ENCODE measurements around the gene MRPL55.
"Not testable (repeated sequence)": the region's sequence is repeated elsewhere in the genome, so short reads cannot be mapped to it uniquely, and the experiment has no call there.

The MRPL55 gene

DNA sequence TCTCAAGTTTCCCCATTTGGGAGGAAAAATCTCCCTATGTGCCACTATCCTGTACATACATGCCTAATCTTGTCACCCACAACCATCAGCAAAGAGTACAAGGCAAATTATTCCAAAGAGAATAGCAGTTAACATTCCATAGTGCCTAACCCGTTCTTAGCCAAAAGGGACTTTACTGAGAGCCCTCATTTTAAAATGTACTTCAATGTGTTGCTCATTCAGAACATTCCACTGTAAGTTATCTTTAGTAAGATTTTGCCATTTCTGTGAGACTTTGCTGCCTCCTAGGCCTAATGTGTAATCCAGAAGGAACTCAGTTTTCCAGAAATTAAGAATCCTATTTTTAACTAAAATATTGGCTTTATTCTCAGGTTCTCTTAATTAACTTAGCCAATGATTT, 11.3 kb upstream of the MRPL55 start:
- no peak for DNase-seq

DNA sequence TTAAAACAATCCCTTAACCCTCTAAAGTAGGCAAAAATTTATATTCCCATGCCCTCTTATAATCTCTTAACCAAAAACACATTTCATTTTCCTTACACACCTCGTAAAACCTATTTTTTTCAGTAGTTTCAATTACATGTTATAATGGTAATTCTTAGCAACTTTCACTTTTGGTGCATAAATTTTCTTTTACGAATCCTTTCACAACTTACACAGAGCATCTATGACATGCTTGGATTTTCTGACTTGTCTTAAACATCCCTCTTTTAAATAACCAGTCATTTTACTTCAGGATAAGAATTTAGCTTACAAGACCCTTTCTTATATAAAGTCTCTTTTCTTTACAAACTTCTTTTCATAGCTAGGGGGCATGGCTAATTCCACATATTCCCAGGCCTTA, 8.9 kb upstream of the MRPL55 start:
- DNase-seq, result no peak

DNA sequence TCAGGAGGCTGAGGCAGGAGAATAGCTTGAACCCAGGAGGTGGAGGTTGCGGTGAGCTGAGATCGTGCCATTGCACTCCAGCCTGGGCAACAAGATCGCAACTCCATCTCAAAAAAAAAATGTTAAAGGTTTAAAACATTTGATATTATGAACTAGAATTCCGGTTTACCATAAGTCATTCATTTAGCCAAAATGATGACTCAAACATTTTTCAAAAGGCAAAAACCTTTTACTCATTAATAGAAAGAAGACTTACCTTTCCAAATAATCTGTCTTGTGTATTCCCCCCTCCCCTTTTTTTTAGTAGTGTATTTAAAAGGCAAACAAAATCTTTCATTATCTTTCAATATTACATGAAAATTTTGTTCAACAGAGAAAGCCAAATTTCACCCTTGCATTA, 8.2 kb upstream of the MRPL55 start:
- no peak for DNase-seq

DNA sequence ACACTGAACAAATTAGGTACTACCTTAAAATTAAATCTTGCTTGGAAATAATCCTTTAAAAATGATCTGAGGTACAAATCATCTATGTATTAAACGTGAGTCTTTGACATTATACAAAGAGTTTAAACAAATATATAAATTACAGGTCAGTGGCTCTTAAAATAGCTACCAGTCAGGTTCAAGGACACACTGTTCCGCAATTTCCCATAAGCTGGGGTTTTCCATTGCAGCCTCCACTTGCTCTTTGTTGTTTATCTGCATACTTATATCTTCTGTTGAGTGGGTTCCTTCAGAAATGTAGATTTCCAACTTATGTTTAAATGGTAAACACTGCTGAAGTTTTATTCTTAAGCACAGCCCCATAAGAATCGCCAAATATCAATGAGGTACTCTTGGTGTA, 5.7 kb upstream of the MRPL55 start:
- no peak for DNase-seq

DNA sequence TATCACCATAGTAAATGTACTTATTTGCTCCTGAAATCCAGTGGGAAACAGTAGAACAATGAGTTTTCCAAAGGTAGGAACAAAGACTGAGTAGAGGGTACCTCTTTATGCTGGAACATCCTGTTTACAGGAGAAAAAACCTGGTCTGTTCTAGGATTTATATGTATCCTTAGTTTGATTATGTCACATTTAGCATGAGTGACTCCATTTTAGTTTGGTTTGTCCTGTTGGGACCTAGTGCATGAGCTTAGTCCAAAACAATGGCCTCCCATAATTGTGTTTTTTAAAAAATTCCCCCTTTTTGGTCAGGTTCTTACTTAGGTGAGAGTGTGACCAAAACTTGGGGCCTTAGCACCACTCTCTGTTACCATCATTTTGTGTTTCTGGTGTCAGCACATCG, 3.5 kb upstream of the MRPL55 start:
- DNase-seq, result no peak

DNA sequence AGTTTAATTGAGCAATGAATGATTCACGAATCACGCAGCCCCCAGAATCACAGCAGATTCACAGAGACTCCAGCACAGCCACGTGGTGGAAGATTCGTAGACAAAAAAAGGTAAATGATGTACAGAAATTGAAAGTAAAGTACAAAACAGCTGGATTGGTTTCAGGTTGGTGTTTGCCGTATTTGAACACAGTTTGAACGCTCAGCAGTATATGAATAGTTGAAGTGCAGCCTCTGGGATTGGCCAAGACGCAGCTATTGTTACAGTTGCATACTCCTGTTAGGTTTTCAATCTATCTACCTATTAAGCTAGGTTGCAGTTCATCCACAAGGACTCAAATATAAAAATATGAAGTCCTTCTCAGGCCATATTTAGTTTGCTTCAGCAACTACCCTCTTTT, 3.1 kb upstream of the MRPL55 start:
- DNase-seq, result no peak

DNA sequence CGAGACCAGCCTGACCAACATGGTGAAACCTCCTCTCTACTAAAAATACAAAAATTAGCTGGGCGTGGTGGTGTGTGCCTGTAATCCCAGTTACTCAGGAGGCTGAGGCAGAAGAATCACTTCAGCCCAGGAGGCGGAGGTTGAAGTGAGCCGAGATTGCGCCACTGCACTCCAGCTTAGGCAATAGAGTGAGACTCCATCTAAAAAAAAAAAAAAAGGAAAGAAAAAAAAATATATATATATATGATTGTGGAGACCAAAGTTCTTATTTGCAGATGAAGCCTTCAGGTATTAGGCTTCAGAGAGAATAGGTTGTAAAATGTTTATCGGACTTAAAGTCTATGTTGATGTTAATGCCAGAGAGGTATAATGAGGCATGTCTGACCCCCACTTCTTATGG, 2.2 kb upstream of the MRPL55 start:
- not testable (repeated sequence) for DNase-seq

DNA sequence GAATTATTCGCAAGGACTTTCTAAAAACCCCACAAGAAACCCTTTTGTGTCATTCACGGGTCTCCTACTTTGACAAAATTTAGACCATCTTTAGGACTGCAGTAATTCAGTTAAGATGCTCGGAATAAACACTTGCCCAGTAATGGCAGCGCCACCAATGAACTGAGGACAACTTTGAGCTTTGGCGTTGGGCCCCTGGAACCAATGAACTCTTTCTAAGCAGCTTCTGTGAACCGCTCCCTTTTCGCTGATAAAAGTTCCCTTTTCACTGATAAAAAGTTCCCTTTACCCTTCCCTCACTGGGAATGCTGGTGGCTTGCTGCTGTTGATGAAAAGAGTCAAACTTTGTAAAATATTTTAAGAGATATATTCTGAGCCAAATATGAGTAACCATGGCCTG, 1.5 kb upstream of the MRPL55 start:
- no peak for DNase-seq

DNA sequence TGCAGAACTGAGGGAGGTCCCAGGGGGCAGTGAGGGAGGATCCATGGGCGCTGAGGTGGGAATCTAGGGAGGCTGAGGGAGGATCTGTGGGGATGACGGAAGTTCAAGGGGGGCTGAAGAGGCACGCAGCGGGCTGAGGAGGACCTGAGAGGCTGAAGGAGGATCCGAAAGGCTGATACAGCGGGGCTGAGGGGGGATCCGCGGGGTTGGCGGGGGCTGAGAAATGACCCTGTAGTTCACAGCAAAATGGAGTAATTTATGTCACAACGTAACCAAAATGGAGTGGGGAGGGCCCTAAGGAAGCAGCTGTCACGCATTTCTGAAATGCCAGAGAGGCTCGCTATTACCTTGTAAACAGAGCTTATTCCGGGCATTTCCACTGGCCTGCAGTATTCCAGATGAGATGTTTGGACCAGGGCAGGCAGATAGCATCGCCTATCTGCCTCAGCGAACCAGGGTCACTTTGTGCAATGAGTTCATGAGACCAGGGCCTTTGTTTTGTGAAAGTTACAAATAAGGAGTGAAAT, 926 bp upstream of the MRPL55 start:
- DNase-seq, result no peak

DNA sequence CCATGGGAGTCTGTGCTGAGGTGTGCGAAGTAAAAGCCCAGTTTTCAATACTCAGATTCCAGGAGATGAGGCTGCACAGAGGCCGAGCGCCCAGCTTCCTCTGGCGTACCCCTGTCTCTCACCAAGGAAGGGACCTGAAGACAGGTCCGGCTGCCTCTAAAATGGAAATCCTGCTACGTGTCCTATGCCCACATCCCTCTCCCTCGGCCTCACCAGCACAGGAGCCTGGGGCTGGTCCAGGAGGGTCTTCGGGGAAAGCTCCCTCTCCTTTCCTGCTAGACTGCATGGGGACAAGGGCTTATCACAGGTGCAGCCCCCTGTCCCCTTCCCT, 392 bp downstream of the MRPL55 start:
- no peak for DNase-seq

DNA sequence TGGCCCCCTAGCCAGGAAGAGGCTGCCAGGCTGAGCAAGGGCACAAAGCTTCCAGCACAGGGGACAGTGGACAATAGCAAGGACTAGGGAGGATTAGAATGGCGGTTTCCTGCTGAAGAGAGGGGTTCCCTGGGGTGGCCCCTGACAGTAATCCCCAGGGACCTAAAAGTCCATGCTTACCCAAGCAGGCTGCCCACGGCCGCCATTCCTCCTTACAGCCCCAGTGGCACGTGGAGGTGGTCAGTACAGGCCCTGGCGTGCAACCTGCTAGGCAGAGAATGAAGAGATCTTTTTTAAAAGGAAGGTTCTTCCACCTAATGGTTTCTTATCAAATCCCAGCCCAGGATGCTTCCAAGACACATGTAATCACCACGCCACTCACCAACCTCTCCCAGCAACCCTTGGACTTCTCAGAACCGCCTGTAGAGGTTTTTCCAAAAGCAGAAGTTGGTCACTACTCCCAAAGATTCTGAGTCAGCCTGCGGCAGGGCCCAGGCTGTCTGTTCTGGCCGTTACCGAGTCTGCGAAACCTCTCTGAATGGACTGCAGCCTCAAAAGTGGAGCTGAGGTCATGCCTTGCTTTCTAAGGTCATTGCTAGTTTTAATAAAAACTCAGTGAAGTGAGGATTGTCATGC, 926 bp downstream of the MRPL55 start:
- DNase-seq, result no peak

DNA sequence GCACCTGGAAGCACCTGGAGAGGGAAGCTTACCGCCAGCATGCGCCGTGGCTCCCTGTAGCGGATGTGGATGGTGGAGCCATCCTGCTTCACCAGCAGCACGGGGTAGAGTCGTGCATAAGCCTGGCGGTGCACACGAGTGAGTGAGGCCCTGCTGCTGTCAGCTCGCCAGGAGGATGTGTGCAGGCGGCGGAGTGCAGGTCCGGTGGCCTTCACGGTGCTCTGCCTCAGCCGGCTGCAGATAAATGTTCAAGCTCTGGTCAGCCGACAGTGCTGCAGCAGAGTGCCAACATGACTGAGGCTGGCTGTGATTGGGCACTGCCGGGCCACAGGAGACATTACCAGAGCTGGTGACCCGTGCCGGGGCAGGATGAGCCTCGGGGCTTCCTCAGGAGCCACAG, 1.5 kb downstream of the MRPL55 start:
- no peak for DNase-seq

DNA sequence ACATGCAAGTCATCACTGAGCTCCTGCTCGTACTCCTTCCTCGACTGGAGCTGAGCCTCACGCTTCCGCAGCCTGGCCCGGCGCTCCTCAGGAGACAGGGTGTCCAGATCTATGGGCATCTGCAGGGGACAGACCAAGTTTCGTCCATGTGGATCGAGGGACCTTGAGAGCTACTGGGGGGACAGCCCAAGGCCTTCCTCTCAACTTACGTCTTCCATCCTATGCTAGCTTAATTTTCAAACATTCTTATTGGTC, 2.4 kb downstream of the MRPL55 start:
- DNase-seq, result no peak

DNA sequence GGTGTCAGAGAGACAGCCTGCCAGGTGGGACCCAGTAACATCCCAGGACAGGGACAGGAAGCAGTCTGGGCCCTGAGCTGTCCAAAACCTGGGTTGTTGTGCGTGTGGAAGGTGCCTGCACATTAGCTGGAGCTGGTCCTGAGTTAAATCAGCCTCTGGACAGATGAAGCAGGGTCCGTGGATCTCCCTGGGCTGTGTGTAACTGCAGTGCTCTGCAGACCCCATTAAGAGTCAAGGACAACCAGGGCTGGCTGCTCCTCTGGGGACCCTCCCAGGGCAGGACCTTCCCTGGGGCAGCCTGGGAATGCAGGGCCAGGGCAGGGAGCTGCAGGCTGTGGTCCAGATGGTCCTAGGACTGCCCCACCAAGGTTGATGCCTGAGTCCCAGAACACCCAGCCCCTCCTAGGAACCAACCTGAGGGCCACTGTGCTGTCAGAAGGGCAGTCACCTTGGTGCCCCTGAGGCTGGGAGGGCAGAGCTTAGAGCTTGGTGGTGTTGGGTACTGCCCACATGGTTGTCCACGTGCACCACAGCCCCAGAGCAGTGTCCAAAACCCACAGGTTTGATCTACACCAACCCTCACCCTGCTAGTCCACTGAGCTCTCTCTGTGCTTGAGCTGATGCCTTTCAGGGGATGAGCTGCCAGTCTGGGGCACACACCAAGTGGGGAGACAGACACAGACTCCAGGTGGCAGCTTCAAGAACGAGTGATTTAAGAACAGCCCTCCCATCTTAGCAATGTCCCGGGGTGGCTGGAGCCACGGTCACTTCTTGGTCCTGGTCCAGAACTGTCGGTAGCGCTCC, 2.9 kb downstream of the MRPL55 start:
- DNase-seq, result no peak

DNA sequence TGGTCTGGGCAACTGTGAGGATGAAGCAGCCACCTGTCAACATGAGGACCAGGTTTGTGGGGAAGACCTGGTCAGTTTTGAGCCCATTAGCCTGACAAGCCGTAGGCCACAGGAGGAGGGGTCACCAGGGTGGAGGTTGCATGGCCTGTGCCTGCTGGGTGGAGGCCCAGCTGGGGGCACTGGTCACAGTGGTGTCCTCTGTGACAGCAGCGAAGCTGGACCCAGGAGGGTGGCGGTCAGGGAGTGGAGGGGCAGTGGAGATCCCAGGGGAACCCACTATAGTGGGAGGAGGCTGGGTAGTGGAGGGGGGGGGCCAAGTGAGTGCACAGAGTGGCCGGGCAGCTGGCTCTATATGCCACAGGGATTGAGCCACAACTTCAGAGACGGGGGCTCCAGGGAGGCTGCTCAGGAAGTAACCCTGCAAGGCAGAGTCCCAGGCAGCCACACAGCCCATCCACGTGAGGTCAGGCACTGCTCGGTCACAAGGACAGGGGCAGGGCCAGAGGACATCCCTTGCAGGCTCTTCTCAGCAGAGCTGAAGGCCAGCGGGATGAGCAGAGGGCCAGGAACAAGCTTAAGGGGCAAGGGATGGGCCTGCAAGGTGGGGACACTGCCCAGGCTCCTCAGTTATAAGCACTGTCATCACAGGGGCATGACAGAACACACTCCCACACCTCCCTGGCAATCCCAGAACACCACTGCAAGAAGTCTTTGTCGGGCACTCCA, 3.7 kb downstream of the MRPL55 start:
- no peak for DNase-seq

DNA sequence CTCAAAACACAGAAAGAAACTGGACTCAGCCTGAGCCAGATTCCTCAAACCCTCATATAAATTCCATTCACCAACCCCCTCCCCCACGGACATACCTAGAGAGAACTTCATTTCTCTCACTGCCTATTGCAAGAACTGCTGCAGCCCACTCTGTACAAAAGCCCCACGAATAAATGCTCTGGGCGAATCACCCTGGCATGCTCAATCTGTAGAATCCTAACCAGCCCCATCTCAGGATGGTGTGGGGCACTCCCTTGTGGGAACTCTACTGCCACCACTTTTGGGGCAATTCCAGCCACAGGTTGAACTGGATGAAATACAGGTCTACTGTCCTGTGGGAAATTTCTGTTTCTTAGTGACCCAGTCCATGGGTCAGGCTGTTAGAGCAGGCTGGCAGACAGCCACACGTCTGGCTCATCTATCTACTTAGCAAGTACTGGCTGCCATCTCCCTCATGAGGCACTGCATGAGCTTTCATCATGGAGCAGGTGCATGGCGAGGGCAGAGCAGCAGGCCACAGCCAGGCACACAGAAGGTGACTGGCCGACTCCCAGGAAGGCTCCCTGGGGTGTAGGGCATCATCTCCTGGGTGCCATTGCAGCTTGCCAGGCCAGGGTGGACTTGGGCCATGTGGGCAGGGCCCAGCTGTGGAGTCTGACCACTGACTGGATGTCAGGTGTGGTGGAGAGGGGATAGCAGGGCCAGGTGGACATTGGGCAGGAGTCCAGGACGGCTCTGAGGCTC, 4.4 kb downstream of the MRPL55 start:
- DNase-seq, result no peak

DNA sequence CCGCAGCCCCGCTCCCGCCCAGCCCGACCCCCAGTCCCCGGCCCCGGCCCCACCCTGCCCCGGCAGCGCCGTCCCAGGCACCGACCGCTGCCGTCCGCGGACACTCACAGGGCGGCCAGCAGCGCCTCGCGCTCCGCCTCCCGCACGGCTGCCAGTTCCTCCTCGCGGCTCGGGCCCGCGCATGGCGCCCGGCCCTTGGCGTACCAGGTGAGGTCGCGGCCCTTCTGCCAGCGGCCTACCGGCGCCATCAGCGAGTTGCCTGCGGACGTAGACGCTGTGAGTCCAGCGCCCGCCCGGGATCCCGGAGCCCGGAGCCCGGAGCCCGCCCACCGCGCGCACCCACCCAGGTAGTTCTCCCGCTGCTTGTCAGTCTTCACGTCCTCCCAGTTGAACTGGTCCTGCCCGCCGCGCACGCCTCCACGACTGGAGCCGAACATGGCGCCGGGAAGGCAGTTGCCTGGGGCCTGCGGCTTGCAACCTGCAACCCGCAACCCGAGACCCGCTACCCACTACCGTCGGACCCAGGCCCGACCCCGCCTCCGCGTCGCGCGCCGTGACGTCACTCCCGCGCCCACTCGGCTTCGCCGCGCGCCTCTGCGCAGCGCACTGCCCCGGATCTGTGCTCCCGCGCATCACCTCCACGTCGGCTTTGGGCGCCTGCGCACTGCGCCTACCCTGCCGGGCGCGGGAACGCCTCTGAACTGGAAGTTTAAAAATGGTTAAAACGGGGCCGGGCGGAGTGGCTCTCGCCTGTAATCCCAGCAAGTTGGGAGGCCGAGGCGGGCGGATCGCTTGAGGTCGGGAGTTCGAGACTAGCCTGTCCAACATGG, 6.1 kb downstream of the MRPL55 start, which contains the start of gene C1orf35:
TSS of gene C1orf35 (minus strand) at position 535 of the 830 bp plus-strand sequence. CDS start at position 437, 98 bp downstream.
- DNase-seq, result peak; percentile 79

DNA sequence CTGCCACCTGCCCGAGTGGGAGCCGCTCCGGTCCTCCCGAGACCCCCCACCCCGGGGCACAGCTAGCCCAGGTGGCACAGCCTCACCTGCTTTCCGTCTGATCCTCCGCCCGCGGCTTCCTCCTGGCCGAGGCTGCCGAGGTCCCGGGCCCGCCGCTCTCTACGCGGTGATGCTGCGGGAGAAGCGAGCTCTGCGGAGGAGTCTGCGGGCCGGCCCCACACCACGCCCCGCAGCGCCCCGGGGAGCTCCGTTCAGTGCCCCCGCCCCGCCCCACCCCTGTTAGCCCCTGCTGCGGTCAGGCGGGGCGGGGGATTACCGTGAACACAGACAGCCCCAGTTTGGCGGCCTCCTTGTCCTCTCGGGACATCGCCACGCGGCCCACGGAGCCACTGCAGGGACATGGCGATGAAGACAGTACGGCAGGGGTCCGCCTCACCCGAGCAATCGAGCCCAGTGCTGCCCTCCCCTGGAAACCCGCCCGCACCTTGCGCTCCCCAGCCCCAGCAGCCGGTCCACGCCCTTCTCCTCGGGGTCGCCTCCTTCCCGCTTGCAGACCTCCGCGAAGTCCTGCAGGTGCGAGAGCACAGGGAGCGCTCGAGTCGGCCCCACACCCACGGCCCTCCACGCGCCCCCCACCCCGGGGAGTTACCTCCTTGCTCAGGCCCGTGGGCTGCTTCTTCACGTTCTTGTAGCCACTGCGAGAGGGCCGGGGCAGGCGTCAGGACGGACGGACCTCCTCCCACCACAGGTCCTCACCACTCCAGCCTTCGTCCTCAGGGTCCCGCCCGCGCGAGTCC, 6.9 kb downstream of the MRPL55 start:
- no peak for DNase-seq

DNA sequence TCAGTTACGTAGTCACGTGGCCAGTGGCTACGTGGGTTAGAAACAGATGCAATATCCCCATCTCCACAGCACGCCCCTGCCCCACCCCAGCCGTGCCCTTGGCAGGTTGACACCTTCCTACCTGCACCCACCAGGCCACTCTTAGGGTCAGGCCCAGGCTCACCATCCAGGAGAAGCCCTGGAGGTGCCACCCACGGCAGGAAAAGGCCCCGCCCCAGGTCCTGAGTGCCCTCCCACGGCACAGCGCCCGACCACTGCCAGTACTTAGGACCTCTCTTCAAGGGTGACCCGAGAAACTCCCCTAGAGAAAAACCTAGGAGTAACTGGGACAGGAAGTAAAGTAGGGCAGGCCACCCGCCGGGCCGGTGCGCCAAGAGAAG, 7.5 kb downstream of the MRPL55 start:
- DNase-seq, result no peak

DNA sequence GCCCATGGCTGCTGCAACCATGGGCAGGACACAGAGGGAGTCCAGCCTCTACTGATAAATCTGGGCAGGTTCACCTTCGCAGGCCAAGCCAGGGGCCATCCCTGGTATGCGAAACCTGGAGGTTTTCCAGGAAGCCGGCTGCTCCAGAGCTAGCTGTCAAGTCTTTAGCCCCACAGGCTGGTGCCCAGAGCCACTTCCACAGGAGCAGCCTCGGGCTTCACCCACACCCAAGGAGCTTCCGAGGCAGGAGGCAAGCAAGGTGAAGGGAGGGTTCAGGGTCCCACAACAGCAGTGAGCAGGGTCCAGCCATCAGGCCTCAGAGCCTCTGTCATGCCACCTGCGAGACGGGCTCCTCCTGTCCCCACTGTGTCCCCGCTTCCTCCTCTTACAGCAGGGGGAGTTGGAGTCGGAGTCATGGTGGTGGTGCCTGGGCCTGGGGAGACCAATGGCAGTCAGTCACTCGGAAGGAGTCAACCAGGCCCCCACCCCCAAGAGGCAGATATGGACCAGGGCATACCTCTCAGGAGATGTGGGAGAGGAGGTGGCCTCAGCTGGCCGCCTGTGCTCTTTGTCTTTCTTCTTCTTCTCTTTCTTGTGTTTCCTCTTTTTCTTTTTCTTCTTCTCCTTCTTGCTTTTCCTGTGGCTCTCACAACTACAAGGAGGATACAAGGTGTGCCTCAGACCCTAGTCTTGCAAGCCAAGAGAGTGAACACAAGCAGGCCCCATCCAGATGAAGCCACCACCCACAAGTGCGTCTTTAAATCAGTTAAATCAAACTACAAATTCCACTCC, 8.1 kb downstream of the MRPL55 start:
- no peak for DNase-seq

DNA sequence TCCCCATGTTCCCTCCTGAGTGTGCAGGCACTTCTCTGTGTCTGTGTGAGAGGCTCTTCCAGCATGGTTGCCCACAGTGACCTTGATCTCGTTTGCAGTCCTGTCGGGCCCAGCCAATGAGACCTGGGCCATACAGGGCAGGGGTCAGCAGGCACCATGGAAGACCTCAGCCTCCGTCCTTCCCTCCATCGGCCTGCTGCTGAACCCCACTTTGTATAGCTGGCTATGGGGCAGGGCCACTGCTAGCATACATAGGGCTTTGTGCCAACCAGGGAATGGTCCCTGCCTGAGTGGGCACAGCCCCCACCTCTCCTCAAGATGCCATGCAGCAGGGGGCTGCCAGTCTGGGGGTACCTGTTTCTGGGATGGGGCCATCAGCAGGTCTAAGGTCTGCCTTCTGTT, 9.8 kb downstream of the MRPL55 start:
- DNase-seq, result no peak
